GM19099 (cell line): ENCODE measurements around the gene C2orf92.

Experiments used
- POLR2A ChIP-seq: IDR thresholded peaks from 3 replicates; pipeline ENCODE4 v1.6.1; 2011; ENCODE audit warnings: low read depth; ENCODE audit not compliant: insufficient read length; ENCODE audit errors: extremely low read depth

C2orf92 gene

DNA sequence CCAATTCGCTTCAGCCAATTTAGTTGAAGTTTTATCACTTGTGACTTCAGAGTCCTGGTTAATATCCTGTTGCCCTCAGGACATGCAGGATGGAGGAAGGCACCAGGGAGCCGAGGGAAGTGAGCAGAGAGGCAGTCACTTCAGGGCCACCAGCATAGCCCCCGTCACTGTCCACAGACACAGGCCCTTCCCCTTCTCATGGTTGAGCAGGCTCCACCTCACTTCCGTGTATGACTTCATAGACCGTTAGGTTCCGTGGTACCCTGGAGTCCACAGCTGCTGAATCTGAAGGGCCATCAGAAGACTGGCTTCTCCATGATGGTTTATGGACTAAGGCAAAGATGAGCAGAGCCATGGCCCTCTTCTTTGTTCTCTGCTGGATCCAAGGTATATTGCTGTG lies at the start of gene C2orf92:
TSS of gene C2orf92 (plus strand) at position 266 of the 400 bp plus-strand sequence. CDS start at position 342, 76 bp downstream.
- no peak for TF ChIP-seq POLR2A

DNA sequence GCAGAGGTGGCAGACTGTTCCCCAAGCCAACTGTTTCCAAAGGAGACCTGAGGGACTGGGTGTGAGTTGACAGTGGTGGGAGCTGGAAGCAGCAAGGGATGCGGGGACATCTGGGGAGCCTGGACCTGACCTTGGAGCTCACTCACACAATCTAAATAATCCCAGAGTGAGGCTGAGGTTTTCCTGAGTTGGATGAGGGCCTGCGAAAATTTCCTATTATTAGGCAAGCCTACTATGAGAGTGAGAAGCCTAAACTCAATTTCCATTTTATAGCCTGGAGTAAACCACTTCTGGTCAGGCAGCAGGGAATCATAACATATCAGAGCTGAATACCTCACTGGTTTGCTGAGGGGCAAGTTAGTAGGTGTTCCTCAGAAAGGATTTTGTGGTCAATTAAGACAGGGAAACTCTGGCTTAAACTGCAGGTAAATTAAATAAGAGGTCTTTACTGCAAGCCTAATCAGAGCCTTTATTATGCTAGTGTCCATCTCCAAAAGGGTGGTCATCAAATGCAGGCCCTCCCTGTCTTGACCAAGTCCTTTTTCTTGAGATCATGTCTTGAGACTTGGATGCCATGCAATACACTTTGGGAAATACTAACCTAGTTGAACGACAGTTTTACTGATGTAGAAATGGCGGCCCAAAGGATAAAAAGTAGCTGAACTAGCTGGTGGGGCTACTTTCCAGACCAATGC lies 25.3 kb upstream of the C2orf92 start:
- TF ChIP-seq POLR2A = no peak

DNA sequence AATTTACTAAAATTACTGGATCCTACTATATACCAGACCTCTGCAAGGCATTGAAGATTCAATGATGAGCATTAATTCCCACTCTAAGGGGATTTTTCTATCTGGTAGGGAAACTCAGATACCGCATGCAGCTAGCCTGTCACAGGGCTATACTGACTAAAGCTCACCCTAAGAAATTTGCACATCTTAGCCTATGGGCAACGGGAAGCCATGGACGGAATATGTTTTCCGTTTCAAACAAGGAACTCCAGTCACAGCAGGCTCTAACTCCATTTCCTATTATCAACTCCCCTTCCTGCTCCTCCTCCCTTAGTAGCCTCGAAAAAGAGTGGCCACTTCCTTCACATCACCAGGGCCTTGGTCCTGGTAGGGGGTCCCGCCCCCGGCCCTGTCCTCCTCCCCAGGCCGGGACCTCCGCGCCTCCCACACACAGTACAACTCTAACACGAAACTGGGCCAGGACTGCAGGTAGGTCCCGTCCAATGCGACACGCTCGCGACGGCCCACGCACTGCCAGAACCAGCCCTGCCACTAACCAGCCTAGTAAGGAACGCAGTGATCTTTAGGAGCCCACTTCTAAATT lies 24.3 kb upstream of the C2orf92 start:
- no peak for TF ChIP-seq POLR2A

DNA sequence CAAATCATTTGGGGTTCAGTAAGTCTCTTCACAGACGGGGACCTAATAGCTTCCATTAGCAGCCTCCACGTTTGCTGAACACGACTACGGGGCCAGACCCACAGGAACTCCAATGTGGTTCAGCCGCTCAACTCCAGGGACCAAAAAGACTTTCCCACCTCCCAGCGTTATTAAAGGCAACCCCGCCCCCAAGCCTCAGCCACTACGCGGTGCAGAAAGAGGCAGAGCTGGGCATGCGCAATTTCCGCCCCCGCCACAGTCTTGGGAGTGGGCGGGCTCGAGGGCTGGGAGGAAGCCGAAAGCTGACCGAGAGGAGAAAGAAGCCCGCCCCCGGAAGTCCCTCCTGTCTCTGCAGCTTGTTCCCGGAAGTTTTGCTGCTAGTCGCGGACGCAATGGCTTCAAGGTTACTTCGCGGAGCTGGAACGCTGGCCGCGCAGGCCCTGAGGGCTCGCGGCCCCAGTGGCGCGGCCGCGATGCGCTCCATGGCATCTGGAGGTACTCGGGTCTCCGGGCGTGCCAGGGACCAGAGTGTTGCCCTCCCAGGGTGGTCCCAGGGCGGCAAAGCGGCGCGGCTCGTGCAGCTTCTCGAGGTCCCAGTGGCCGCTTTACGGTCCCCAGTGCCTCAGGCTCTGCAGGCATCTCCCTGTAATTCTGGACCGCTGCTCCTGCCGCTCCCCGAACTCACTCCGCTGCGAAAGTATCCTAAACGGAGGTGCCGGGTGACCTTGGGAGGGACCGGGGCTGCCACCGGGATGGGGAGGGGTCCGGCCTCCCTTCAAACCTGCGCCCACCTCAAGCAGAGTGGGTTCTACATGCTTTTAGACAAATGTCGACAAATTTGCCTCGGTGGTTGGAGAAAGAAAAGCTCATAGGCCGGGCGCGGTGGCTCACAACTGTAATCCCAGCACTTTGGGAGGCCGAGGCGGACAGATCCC lies 23.6 kb upstream of the C2orf92 start, which contains the start of gene COX5B:
TSS of gene COX5B (plus strand) at position 368 of the 935 bp plus-strand sequence. CDS start at position 393, 25 bp downstream.
- TF ChIP-seq POLR2A = peak; percentile 97

DNA sequence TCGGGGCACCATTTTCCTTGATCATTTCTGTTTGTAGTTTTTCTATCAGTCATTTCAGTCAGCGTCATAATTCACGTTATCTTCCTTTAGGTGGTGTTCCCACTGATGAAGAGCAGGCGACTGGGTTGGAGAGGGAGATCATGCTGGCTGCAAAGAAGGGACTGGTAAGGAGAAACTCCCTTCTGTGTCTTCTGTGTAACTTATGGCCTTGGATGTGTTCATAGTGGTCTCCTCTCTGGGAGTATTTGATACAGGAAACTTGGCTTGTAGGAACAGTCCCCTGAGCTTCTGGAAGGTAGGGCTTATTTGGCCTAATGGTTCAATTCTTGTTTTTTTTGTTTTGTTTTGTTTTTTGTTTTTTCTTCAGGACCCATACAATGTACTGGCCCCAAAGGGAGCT lies 22.5 kb upstream of the C2orf92 start:
- TF ChIP-seq POLR2A = no peak

DNA sequence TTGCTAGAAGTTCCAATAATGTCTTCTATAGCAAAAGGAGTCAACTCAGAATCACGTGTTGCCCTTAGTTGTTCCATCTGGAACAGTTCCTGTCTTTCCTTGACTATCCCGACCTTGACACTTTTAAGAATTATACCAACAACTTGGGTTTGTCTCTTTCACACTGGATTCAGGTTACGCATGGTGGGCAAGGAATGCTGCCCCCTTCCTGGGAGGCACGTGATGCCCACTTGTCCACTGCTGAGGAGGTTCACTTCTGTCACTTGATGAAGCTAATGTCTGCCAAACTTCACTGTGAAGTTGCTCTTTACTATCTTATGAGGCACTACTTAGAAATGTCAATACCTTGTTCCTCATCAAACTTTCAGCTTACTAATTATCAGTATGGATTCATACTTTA lies 18.4 kb upstream of the C2orf92 start:
- TF ChIP-seq POLR2A = no peak

DNA sequence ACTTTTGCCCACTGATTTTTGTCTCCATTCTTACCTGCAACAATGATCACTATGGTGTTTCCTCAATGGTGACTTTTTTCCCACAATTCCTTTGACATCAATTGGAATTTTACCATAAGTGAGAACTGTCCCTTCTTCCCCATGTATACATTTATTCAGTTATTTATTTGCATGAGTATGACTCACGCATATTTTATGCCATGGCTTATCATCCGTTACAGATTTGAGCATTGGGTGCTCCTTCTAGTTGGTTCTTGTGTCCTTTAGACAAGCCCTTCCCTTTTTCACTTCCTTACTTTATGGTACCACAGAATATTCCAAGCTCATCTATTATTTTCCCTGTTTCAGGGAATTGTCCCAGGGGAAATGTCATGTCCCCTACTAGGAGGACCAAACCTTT lies 16.0 kb upstream of the C2orf92 start:
- TF ChIP-seq POLR2A = peak; percentile 19

DNA sequence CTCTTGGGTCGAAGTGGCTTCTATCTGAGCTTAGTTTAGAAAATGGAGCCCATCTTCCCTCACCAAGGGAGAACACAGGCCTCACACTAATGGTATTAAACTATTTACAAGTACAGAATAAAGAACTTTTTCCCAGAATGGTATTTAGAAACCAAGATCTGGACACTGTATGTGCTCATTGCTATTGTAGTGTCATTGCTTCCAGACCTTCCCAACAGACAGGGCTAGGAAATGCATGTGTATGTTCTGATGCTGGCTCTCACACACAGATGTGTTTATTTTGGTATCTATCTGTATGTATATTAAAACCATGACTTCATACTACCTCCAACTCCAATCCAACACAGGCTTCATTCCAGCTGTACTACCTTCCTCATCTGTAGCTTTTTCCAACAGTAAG lies 15.6 kb upstream of the C2orf92 start:
- TF ChIP-seq POLR2A = no peak

DNA sequence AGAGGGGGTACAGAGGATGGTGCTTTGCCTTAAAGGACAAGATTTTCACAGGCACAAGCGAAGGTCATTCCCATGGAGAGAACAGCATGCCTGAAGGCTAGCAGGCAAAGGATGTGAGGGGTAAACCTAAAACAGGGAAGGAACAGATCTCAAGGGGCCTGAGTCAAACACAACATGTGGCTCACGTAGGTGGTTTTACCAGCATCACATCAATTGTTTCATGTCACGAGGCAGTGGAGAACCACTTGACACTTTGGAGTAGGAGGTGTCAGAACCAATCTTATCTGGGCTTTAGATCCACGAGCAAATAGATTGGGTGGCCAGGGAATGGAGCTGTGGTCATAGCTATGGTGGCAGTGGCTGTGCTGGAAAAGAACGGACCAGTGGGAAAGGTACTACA lies 15.2 kb upstream of the C2orf92 start:
- TF ChIP-seq POLR2A = no peak

DNA sequence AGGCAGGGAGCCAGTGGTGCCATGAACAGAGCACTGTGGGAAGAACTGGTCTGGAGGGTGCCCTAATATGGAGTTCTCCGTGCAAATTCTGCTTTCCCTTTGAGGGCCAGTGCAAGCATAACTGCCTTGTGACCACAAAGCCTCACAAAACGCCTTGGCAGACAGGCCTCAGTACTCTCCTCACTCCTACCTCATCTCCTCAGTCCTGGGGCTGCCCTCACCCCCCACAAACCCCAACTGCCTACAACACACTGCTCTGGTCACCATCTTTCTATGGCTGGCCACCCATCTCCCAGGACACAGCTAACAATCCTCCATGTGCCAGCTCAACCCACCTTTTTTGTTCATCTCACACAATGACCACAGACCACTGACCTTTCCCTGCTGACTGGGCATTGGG lies 14.7 kb upstream of the C2orf92 start:
- TF ChIP-seq POLR2A = no peak

DNA sequence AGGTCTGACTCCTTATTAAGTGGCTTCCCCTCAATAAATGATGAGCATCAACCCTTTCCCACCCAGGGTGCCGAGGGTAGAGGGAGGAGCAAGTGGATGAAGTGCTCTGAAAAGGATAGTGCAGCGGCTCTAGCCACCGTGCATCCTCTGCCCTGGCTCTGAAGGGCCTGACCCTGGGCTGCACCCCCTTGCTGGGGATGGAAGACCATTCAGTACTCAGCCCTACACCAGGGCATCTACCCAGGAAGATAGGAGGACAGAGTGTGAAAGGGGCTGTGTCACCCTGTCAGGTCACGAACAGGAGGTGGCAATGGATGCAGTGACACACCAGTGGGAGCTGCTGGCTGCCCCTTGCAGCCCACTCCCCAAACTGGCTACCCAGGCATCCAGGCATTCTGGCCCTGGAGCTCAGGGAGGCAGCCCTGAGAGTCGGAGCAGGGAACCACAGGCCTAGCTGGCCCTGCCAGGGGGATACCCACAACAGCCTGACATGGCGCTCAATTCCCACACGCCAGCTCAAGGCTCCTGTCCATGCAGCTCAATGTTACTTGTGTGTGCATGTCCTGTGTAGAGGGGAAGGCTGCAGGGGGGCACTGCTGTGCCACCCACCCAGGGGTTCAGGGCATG lies 13.3 kb upstream of the C2orf92 start:
- TF ChIP-seq POLR2A = no peak

DNA sequence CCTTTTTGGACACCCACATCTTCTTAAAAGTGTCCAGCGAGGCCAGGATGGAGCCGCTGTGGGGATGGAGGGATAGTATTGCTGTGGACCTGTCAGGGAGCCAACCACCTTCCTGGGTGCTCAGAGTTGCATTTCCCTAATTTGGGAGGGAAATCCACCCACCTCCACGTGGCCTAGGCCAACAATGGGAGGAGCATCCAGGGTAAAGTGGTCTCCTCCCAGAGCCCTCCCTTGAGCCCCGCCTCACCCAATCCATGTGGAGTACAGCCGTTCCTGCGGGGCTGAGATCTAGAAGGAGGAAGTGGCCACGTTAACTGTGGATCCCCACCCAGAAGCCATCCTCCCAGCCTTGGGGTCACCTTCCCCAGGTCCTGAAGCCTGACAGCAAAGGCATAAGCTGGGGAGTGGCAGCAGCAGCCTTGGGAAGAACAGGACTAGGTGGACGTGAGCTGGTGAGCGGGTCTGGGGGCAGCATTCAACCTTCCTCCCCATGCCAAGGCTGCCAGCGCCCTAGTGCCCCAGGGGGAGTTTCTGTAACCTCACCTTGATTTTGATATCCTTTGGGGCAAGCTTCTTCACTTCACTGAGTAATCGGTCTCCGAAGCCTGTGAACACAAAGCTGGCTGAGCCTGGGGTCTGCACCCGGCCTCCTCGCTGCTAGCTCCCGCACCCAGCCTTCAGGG lies 12.5 kb upstream of the C2orf92 start:
- no peak for TF ChIP-seq POLR2A

DNA sequence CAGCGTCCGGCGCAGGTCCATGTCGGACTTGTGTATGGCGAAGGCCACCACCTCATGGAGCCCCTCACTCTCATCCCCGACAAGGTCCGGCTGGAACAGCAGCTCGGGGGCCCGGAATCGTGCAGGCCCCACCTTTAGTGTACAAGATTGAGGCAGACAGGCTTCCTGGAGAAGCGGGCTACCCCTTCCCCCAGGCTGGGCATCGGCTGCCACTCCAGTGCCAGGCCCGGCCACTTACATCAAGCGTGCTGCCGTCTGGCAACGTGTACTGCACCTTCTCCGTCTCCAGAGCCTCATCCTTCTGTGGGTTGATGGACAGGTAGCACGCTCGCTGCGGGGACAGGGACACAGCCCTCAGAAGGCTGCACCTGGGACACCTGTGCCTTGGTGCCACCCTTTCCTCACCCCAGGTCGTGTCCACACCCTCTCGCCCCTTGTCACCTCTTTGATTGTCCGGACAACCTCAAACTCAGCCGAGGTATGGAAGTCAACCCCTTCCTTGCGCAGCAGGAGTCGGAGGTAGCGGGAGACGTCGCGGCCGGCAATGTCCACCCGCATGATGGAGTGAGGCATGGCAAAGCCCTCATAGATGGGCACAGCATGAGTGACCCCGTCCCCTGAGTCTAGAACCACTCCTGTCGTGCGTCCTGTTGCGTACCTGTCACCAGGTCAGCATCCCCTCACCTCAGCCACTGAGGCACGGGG lies 11.4 kb upstream of the C2orf92 start:
- TF ChIP-seq POLR2A = no peak

DNA sequence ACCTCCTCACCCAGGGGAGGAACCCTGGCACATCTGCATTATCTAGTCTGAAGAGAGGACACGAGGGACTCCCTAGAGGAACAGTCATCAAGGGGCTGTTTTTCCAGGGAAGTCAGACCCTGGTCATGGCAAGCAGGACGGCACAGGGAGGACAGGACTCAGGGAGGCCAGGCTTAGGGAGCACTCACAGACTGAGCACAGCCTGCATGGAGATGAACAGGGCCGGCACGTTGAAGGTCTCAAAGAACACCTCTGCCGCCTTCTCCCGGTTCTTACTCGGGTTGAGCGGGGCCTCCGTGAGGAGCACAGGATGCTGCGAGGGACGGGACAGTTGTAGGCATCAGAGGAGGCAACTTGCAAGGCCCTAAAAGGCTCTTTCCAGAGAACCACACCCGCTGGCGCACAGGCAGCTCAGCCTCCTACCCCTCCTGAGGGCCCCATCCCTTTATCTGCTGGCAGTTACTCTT lies 10.8 kb upstream of the C2orf92 start:
- TF ChIP-seq POLR2A = no peak
